Measurements from ENCODE around the gene CEP128.

CEP128 gene

GRCh38 chr14:80659783-80660182, 281.8 kb downstream of the CEP128 start:
- no peak for DNase-seq

- DNase-seq: no peak
Measured at GRCh38 chr14:80658733-80659132, 282.8 kb downstream of the CEP128 start.

GRCh38 chr14:80658155-80658554, 283.4 kb downstream of the CEP128 start:
- DNase-seq: no peak

DNA sequence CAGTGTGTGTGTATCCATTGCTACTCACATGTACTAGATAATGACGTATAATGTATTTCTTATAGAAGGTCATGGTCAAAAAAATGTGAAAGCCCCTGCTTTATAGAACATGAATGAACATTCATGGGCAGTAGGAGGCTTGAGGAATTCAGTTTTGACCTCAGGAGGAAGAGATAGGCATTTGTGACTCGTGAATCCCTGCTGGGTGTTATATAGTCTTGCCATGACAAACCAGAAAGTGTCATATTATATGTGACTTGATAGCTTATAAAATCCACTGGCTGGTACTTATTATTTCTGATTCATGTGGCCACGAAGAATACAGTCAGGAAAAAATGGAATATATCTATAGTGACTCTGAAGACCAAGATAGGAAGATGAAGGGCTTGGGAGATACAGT, 287.6 kb downstream of the CEP128 start:
- DNase-seq: no peak

DNA sequence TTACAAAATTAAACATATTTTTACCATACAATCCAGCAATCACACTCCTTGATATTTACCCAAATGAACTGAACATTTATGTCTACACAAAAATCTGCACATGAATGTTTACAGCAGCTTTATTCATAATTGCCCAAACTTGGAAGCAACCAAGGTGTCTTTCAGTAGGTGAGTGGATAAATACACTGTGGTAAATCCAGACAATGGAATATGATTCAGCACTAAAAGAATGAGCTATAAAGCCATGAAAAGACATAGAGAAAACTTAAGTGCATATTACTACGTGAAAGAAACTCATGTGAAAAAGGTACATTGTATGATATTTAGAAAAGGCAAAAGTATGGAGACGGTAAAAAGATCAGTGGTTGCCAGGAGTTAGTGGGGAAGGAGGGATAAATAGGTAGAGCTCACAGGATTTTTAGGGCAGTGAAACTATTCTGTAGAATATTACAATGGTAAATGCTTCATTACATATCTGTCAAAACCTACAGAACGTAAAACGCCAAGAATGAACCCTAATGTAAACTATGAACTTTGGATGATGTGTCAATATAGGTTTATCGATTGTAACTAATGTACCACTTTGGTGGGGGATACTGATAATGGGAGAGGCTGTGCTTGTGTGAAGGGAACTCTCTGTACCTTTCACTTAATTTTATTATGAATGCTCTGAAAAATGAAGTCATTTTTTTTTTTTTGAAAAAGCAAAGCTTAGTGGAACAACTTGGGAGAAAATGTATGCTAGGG, 295.7 kb downstream of the CEP128 start:
- DNase-seq: no peak

GRCh38 chr14:80644826-80645225, 296.7 kb downstream of the CEP128 start:
- no peak for DNase-seq

DNA sequence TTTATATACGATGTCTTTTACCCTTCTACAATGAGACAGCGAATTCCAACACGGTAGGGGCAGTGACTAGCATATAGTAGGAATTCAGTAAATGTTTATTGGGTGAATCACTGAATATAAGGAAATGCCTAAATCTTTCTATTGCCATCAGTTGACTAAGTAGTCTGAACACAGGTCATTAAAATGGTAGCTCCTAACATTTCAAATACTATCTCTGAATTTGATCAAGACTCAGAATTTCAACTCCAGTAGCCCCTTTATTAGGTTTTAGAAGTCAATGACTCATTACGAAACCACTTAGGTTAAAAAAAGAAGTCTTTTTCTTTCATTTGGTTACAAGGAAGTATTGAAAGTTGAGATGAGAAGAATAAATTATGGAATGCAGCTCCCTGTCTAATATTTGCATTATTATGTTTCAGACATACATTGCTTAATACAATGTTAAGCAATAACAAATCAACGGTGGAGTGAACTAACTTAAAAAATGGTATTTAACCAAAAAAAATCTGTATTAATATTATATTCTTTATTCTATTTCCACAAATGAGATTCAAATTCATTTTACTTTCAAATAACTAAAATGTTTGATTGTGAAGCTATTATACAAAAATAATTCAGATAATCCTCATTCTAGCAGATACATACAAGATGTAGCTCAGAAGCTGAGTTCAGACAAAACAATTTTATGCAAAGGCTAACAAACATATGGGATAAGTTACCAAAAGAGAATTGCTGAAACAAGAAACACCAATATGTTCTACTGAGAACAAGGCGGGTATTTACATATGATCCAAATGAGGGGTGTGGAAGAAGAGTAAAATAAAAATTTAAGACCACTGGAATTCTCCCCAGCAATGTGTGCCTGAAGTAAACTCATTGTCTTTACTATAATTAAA, 302.7 kb downstream of the CEP128 start:
- no peak for DNase-seq

GRCh38 chr14:80637756-80638619, 303.6 kb downstream of the CEP128 start:
- no peak for DNase-seq

DNA sequence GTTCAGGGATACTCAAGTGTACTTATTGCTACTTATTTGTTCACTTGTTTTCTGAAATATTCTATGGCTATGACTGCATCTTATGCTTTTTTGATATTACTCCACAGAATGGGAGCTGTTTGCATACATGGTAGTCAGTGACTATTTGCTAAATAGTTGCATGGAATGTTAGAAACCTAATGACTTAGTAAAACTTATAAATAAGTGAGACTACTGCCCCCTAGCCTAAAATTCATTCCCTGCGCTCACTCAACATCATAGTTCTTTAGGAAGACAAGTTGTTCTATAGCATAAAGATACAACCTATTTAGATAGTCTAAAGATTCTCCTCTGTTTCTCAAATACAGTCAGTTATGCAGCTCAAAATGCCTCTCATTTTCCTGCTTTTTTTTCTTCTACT, 305.5 kb downstream of the CEP128 start:
- DNase-seq: no peak

DNA sequence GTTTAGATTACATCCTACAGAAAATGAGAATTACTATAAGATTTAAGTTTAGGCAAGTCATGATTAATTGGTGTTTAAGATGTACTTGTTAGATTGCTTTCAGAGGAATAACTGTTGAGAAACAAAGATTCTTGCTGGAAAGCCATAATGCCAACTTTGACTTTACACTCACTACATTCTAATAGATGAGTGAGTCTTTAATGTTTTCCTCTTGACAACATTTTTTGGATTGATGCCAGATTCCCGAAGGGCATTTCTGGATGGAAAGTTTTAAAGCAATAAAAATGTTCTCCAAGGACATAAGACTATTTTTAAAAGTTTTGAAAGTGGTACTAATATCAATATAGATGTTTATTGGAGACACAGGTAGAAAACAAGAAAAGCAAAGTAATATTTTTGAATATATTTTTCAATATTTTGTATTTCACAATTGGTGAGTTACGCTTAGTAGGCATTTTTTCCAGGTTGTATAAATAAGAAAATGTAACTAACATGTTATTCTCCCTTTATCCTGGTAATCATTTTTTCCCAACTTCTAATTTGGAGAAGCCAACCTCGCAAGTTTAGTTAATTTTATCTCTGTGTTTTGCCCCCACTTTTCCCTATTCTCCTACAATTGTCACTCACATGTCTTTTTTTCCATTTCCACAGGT, 307.3 kb downstream of the CEP128 start:
- DNase-seq: no peak

DNA sequence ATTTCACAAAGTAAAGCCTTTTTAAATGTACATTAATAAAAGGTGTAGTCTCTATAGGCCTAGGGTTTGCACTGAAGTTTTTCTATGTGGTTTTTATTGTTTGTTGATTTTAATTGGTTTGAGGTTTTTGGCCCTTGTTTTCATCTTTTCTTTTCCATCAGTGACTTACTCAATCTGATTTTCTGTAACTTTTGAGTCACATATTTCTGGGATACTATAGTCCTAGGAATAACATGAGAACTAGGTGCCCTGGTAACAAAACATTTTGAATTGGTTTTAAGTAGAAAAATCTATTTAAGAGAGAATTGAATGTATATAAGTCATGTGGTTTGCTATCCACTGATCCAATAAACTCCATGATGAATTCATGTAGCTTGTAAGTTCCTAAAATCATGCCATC, 311.9 kb downstream of the CEP128 start:
- no peak for DNase-seq

DNA sequence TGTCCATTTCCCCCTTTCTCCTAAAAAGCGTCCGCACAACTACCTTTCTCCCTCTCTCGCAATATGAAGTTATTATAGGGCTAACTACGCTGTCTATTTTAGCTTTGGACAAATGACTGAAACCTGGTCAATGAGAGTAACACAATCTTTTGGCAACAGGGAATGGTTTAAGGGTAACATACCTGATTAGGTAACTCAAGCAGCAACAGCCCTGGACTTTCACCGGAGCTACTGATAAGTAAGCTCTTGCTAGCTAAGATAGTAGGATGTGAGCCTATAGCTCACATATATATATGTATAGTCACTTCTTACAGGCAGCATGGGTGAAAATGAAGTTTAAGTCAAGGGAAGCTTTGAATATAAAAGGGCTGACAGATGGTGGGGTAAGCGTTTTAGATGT, 313.0 kb downstream of the CEP128 start:
- DNase-seq: no peak

DNA sequence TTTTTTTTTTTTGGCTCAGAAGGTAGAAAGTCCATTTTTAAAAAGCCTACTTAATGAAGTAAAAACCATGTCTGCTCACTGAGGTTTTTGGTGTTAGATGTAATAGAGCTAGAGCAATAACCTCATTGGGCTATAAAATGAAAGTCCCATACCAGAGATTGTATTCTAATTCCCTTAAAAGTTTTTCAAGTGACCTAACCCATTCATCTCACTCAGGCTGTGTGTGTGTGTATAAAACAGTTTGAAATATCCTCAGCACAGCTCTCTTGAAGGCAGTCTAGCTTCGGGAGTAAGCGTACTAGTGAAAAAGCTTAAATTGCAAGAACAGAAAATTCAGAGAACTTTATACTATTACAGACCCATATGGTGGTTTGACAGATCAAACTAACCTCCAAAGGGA, 313.8 kb downstream of the CEP128 start:
- DNase-seq: no peak

GRCh38 chr14:80624581-80624980, 317.0 kb downstream of the CEP128 start:
- no peak for DNase-seq

DNA sequence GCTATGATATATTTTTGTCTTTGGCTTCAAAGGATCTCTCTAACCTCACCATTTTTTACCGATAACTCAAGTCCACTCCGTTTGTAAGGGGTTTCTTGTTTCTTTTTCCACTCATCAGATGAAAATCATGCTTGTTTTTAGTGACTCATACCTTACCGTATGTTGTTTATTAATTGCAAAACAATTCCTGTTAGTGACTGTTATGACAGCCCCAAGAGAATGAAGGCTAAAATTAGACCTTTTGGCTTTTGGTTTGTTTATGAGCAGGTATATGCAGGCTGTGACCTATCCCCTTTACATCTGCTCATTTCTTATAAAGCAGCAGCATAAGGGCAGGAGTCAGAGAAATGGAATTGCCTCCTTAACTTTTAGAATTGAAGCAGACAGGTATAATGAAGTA, 319.8 kb downstream of the CEP128 start:
- no peak for DNase-seq

DNA sequence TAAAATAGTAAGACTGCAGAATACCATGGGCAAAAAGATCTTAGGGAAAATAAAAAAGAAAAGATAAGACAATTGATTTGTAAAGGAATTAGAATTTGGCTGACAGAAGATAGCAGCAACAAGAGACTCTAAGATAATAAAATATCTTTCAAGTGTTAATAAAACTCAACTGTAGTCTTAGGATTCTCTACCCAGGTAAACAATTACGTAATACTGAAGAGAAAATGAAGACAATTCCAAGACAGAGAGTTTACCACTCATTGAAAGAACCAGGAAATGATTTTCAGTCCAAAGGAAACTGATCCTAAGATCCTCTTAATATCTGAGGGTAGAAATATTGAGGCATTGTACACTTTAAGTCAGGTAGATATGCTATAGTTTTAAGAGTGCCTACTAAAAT, 321.1 kb downstream of the CEP128 start:
- no peak for DNase-seq

DNA sequence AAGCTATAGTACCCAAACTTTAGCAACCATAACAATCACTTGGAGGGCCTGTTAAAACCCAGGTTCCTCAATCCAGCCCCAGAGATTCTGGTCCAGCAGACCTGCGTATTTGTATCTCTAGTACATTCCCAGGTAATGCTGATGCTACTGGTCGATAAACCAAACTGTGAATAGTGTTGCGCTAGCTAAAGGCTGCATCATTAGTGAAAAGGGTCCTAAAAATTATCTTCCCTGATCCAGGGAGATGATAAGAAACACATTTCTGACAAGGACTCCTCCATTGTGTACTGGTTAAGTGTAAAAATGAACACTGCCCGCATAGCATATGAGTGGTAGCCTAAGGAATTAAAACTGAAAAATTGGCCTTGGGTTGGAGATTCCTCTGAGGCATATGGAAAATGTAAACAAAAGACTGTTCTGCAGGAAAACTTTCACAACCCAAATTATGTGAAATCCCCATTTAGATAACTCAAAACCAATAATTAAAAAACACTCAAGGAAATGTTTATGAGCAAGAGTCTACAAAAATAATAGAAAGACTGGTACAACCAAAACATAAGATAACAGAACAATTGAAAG, 322.7 kb downstream of the CEP128 start:
- DNase-seq: no peak

DNA sequence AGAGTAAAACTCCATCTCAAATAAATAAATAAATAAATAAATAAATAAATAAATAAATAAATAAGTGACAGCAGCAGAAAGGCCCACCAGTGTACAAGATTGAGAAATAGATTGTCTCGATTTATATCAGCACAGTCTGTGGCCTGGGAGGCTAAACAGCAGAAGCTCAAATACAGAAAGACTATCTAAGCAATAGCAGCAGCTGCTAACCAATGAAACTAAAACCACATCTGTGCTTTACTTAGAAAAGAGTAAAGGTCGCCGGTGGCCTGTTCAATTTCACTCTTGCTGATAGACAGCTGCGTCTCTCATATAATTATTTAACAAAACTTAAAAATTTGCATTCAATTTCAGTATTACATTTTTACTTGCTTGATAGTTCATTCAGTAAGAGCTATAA, 325.7 kb downstream of the CEP128 start:
- no peak for DNase-seq

DNA sequence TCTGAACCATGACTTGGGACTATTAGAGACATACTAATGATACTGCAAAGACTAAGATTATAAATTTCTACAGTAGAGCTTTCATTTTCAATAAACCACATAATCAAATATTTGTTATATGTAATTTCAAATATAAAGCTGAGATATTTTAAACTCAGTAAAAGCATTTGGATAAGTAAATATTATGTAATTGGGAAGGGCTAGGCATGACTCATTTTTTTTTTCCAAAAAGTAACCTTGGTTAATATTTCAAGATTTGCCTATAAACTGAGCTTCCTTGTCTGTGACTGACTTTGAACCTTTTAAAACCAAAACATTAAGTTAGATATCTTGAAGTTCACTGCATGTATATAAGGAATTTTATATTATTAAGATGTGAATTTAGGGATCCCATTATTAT, 332.5 kb downstream of the CEP128 start:
- DNase-seq: no peak

GRCh38 chr14:80608563-80608962, 333.0 kb downstream of the CEP128 start:
- DNase-seq: no peak

DNA sequence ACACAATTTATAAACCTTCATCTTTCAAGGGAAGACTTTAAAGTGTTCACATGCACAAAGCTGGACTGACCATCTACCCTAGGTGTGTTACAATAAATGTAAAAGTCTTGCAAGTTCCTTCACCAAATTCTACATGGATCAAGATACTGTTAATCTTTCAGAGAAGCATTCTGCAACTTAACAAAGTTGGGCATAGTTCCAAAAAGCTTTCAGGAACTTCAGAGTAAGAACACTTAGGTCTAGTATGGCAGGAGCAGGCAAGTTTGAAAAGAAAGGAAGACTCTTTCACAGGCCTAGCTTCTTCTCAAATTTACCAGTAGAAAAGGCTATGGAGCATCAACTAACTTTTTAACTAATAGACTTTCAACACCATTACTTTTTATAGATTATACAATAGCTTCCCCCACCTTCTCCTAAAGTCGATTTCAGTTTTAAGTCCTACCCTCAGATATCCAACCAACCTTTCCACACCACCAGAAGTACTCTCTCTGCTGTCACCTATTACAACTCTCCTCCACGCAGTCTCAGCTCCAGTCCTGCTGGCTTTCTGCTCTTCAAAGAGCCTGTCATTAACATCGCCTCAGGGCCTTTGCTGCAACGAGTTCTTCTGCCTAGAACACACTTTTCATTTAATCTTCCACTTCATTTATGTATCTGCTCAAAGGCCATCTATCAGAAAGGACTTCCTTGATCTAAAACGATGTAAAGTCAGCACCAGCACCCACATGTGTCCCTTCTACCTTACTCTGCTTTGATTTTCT, 333.9 kb downstream of the CEP128 start:
- DNase-seq: no peak

- DNase-seq: no peak
Measured at GRCh38 chr14:80606347-80606772, 335.2 kb downstream of the CEP128 start.

Measured in stimulated activated naive CD4-positive, alpha-beta T cell (primary cell).